Measurements from ENCODE around the gene EYA2.

The EYA2 gene

GRCh38 chr20:47075263-47075662, 180.6 kb downstream of the EYA2 start:
- no peak overlapping the region for H3K4me3 ChIP-seq (ENCODE audit: low read depth, low read length)
- TF ChIP-seq CTCF (IDR thresholded peaks at IDR 0.05; ENCODE audit: low read depth, low read length) = no peak
- in situ Hi-C loops (cut with HindIII; ENCODE audit: low sequenced_read_pairs) = no loop called here
- no peak for DNase-seq (ENCODE audit: low read depth, low spot score)

- no peak for TF ChIP-seq CTCF (IDR thresholded peaks at IDR 0.05; ENCODE audit: low read depth, low read length)
- H3K4me3 ChIP-seq (ENCODE audit: low read depth, low read length) = no peak overlapping the region
- in situ Hi-C loops (cut with HindIII; ENCODE audit: low sequenced_read_pairs) = no loop called here
- DNase-seq (ENCODE audit: low read depth, low spot score) = no peak
Observed at GRCh38 chr20:47079047-47079446, 184.4 kb downstream of the EYA2 start.

- no peak for DNase-seq (ENCODE audit: low read depth, low spot score)
- no peak for TF ChIP-seq CTCF (IDR thresholded peaks at IDR 0.05; ENCODE audit: low read depth, low read length)
- in situ Hi-C loops (cut with HindIII; ENCODE audit: low sequenced_read_pairs) = no loop called here
- no peak overlapping the region for H3K4me3 ChIP-seq (ENCODE audit: low read depth, low read length)
Observed at GRCh38 chr20:47080365-47080764, 185.7 kb downstream of the EYA2 start.

- no peak for TF ChIP-seq CTCF (IDR thresholded peaks at IDR 0.05; ENCODE audit: low read depth, low read length)
- in situ Hi-C loops (cut with HindIII; ENCODE audit: low sequenced_read_pairs) = no loop called here
- no peak overlapping the region for H3K4me3 ChIP-seq (ENCODE audit: low read depth, low read length)
- DNase-seq (ENCODE audit: low read depth, low spot score) = no peak
Observed at GRCh38 chr20:47086316-47086715, 191.7 kb downstream of the EYA2 start.

GRCh38 chr20:47088335-47088734, 193.7 kb downstream of the EYA2 start:
- in situ Hi-C loops (cut with HindIII; ENCODE audit: low sequenced_read_pairs) = no loop called here
- no peak for TF ChIP-seq CTCF (IDR thresholded peaks at IDR 0.05; ENCODE audit: low read depth, low read length)
- H3K4me3 ChIP-seq (ENCODE audit: low read depth, low read length) = no peak overlapping the region
- DNase-seq (ENCODE audit: low read depth, low spot score) = no peak

GRCh38 chr20:47089151-47089550, 194.5 kb downstream of the EYA2 start:
- no peak overlapping the region for H3K4me3 ChIP-seq (ENCODE audit: low read depth, low read length)
- DNase-seq (ENCODE audit: low read depth, low spot score) = no peak
- in situ Hi-C loops (cut with HindIII; ENCODE audit: low sequenced_read_pairs) = no loop called here
- TF ChIP-seq CTCF (IDR thresholded peaks at IDR 0.05; ENCODE audit: low read depth, low read length) = no peak

GRCh38 chr20:47090835-47091234, 196.2 kb downstream of the EYA2 start:
- DNase-seq (ENCODE audit: low read depth, low spot score) = no peak
- no peak for TF ChIP-seq CTCF (IDR thresholded peaks at IDR 0.05; ENCODE audit: low read depth, low read length)
- in situ Hi-C loops (cut with HindIII; ENCODE audit: low sequenced_read_pairs) = no loop called here
- no peak overlapping the region for H3K4me3 ChIP-seq (ENCODE audit: low read depth, low read length)
